Activated CD4-positive, alpha-beta T cell treated with anti-CD3 and anti-CD28 coated beads, Interleukin-2, amount 50 U/mL, for 24 hours (primary cell): ENCODE data around the gene LHX5.
A peak's percentile ranks its signal among the peaks of the same experiment; 100 is the strongest.

Source experiments
- DNase-seq, 2 donors: peaks; one replicate each; pipeline ENCODE4 v3.0.0-alpha.2; 2020; ENCODE audit warnings: low read depth in 1 of 2, low spot score in 1 of 2

The LHX5 gene

GRCh38 chr12:113466454-113467141, 5.1 kb downstream of the LHX5 start:
- no peak for DNase-seq

- no peak for DNase-seq
These were observed 5.7 kb downstream of the LHX5 start for GRCh38 chr12:113465808-113466453.

- DNase-seq, result no peak
These were observed 6.6 kb downstream of the LHX5 start for GRCh38 chr12:113464852-113465719.

- DNase-seq, result no peak
These were observed 7.3 kb downstream of the LHX5 start for GRCh38 chr12:113464452-113464775.

GRCh38 chr12:113463746-113464451, 7.8 kb downstream of the LHX5 start:
- no peak for DNase-seq

- no peak for DNase-seq
These were observed 8.5 kb downstream of the LHX5 start for GRCh38 chr12:113462998-113463745.

GRCh38 chr12:113462117-113462774, 9.4 kb downstream of the LHX5 start:
- DNase-seq, result peak; percentile 42 to 51

- DNase-seq, result no peak
These were observed 10.0 kb downstream of the LHX5 start for GRCh38 chr12:113461666-113462065.

- no peak for DNase-seq
These were observed 11.7 kb downstream of the LHX5 start for GRCh38 chr12:113459981-113460380.

- DNase-seq, result no peak
These were observed 14.0 kb downstream of the LHX5 start for GRCh38 chr12:113457710-113458109.

- no peak for DNase-seq
These were observed 14.5 kb downstream of the LHX5 start for GRCh38 chr12:113457185-113457584.

GRCh38 chr12:113456761-113457160, 14.9 kb downstream of the LHX5 start:
- DNase-seq, result no peak

GRCh38 chr12:113456199-113456598, 15.5 kb downstream of the LHX5 start:
- no peak for DNase-seq

GRCh38 chr12:113453330-113453729, 18.3 kb downstream of the LHX5 start:
- DNase-seq, result no peak

GRCh38 chr12:113452458-113452857, 19.2 kb downstream of the LHX5 start:
- DNase-seq, result no peak

- DNase-seq, result no peak
These were observed 21.8 kb downstream of the LHX5 start for GRCh38 chr12:113449839-113450238.

- no peak for DNase-seq
These were observed 22.4 kb downstream of the LHX5 start for GRCh38 chr12:113449299-113449698.

GRCh38 chr12:113448873-113449272, 22.8 kb downstream of the LHX5 start:
- DNase-seq, result no peak

- no peak for DNase-seq
These were observed 26.0 kb downstream of the LHX5 start for GRCh38 chr12:113445544-113446171.

GRCh38 chr12:113443030-113443539, 28.6 kb downstream of the LHX5 start:
- no peak for DNase-seq
